Smooth muscle cell (in vitro differentiated cells): ENCODE results near the gene NECTIN4. TPM values are rescaled to one million over a fixed set of nuclear protein-coding genes. Genes with fewer than 3 reads are reported as not detected.
A peak's percentile ranks its signal among the peaks of the same experiment; 100 is the strongest.

ENCODE experiments used
- DNase-seq: peaks from one replicate; lab custom pipeline; 2025; ENCODE audit not compliant: unreplicated experiment; lab: John Stamatoyannopoulos, UW
- H2AFZ ChIP-seq: fragments of 200-600 bp; sonication (generic); 2 replicates; pipeline ENCODE4 v1.6.0; 2016; ENCODE audit warnings: antibody characterized with exemption, low read depth, mild to moderate bottlenecking
- H3F3A ChIP-seq: fragments of 200-600 bp; sonication (generic); 2 replicates; pipeline ENCODE4 v1.6.0; 2017; ENCODE audit warnings: antibody characterized with exemption, low read depth
- H3K27ac ChIP-seq: fragments of 200-600 bp; sonication (generic); 2 replicates; pipeline ENCODE4 v1.5.1; 2016; ENCODE audit warnings: low read depth, mild to moderate bottlenecking
- H3K27me3 ChIP-seq: fragments of 200-600 bp; sonication (generic); 2 replicates; pipeline ENCODE4 v1.6.1; 2016; ENCODE audit warnings: low read depth, mild to moderate bottlenecking
- H3K36me3 ChIP-seq: fragments of 200-600 bp; sonication (generic); 2 replicates; pipeline ENCODE4 v1.5.1; 2016; ENCODE audit warnings: low read depth
- H3K4me1 ChIP-seq: fragments of 200-600 bp; sonication (generic); 2 replicates; pipeline ENCODE4 v1.5.1; 2016; ENCODE audit warnings: low read depth
- H3K4me2 ChIP-seq: fragments of 200-600 bp; sonication (generic); 2 replicates; pipeline ENCODE4 v1.6.0; 2016; ENCODE audit warnings: mild to moderate bottlenecking
- H3K4me3 ChIP-seq: fragments of 200-600 bp; sonication (generic); 2 replicates; pipeline ENCODE4 v1.5.1; 2016; ENCODE audit warnings: mild to moderate bottlenecking
- H3K79me2 ChIP-seq: fragments of 200-600 bp; sonication (generic); 2 replicates; pipeline ENCODE4 v1.6.0; 2016; ENCODE audit warnings: low read depth, mild to moderate bottlenecking
- H3K9ac ChIP-seq: fragments of 200-600 bp; sonication (generic); 2 replicates; pipeline ENCODE4 v1.6.0; 2016; ENCODE audit warnings: low read depth
- H3K9me3 ChIP-seq: fragments of 200-600 bp; sonication (generic); replicated peaks from 2 replicates; pipeline ENCODE4 v1.5.1; 2016; ENCODE audit warnings: low read depth
- H4K20me1 ChIP-seq: fragments of 200-600 bp; sonication (generic); 2 replicates; pipeline ENCODE4 v1.6.0; 2016; ENCODE audit warnings: low read depth
- CTCF ChIP-seq: fragments of 200-600 bp; sonication (generic); IDR thresholded peaks from 2 replicates; pipeline ENCODE4 v1.5.1; 2017; ENCODE audit warnings: borderline replicate concordance, mild to moderate bottlenecking, antibody characterized with exemption; ENCODE audit not compliant: insufficient read depth, poor library complexity, severe bottlenecking
- WGBS: methylation state at CpG from one replicate; pipeline ENCODE4 v1.1.7; 2016; ENCODE audit warnings: low lambda C conversion rate; 5-methylcytosine and 5-hydroxymethylcytosine counted together
- polyA plus RNA-seq: library from polyadenylated mRNA; unstranded; fragments of >200 nt; fragmentation: Nextera tagmentation; extraction: Ambion mirVana; gene quantifications from 2 replicates; pipeline ENCODE4 v1.2.1, GENCODE V29; 2016
- total RNA-seq: library from RNA; depleted of rRNA; stranded (reverse); fragments of >200 nt; gene quantifications from 2 replicates; pipeline ENCODE4 v1.2.3, GENCODE V29; 2014

The NECTIN4 gene
- total and polyA plus RNA-seq, 2 experiments from 2014 or later, result 12.7 to 18.2 TPM

GRCh38 chr1:161071886-161072371, 17.4 kb downstream of the NECTIN4 start:
- Histone ChIP-seq H3K4me1 (peaks cover 4% of the 10 kb centered on the region), H3K79me2 (no peaks in the 10 kb centered on the region)

DNA sequence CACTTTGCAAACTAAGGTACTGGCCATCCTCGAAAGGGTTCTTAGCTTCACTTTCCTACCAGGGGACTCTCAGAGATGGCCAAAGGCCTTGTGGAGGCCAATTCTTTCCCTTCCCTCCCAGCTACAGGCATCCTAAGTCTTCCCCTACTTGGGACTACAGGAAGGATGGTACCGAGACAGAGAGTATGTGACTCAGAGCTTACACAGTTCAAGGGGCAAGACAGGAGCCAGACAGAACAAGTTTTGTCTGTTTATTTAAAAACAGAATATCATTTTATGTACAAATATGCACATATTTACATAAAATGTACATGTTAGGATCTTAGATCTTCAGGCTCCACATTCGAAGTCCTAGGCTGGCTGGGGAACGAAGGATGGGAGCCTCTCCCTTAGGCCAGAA, 18.6 kb downstream of the NECTIN4 start:
- H3K4me3 ChIP-seq, result no peak overlapping the region
- no peak overlapping the region for H3K9ac ChIP-seq
- DNase-seq, result no peak
- no peaks in the 10 kb centered on the region for H3K79me2 ChIP-seq
- peak overlapping the region; percentile 41 for H3K4me2 ChIP-seq
- peak overlapping the region; percentile 73 for H2AFZ ChIP-seq
- TF ChIP-seq CTCF, result no peak
- peaks cover 4% of the 10 kb centered on the region for H3K4me1 ChIP-seq
- no peaks in the 10 kb centered on the region for H3K9me3 ChIP-seq
- no peaks in the 10 kb centered on the region for H3K36me3 ChIP-seq
- peak overlapping the region; percentile 73 for H3K27ac ChIP-seq
- no peaks in the 10 kb centered on the region for H4K20me1 ChIP-seq
- 57% methylated on average over 4 of the region's 4 CpGs for WGBS
- no peaks in the 10 kb centered on the region for H3F3A ChIP-seq
- no peaks in the 10 kb centered on the region for H3K27me3 ChIP-seq

More at GRCh38 chr1:161071886-161072371, 17.4 kb downstream of the NECTIN4 start:
- no peak overlapping the region for H3K9ac ChIP-seq
- no peak overlapping the region for H3K4me3 ChIP-seq
- no peak for DNase-seq
- H3K4me2 ChIP-seq, result peak overlapping the region; percentile 41
- H3K9me3 ChIP-seq, result no peaks in the 10 kb centered on the region
- H3K36me3 ChIP-seq, result no peaks in the 10 kb centered on the region
- H4K20me1 ChIP-seq, result no peaks in the 10 kb centered on the region
- no peak overlapping the region for H2AFZ ChIP-seq
- TF ChIP-seq CTCF, result peak; percentile 71
- no peak overlapping the region for H3K27ac ChIP-seq
- 62% methylated on average over 9 of the region's 9 CpGs for WGBS
- H3F3A ChIP-seq, result no peaks in the 10 kb centered on the region
- no peaks in the 10 kb centered on the region for H3K27me3 ChIP-seq

- DNase-seq, result no peak
- H3F3A ChIP-seq, result no peaks in the 10 kb centered on the region
- no peaks in the 10 kb centered on the region for H3K36me3 ChIP-seq
- 90% methylated on average over 9 of the region's 9 CpGs for WGBS
- H3K27ac ChIP-seq, result peak within 1 kb of the TSS; percentile 73
- H4K20me1 ChIP-seq, result no peaks in the 10 kb centered on the region
- H3K27me3 ChIP-seq, result no peaks in the 10 kb centered on the region
- peaks cover 4% of the 10 kb centered on the region for H3K4me1 ChIP-seq
- peak within 1 kb of the TSS; percentile 41 for H3K4me2 ChIP-seq
- peak within 1 kb of the TSS; percentile 73 for H2AFZ ChIP-seq
- H3K4me3 ChIP-seq, result no peak within 1 kb of the TSS
- H3K9me3 ChIP-seq, result no peaks in the 10 kb centered on the region
- H3K9ac ChIP-seq, result no peak within 1 kb of the TSS
- no peaks in the 10 kb centered on the region for H3K79me2 ChIP-seq
- no peak for TF ChIP-seq CTCF
These were observed 19.6 kb downstream of the NECTIN4 start, which contains the start of gene ARHGAP30 for GRCh38 chr1:161069731-161070270. Gene ARHGAP30, minus strand, starts transcription at chr1:161069891. Its CDS starts 267 bp downstream, at chr1:161069624.

DNA sequence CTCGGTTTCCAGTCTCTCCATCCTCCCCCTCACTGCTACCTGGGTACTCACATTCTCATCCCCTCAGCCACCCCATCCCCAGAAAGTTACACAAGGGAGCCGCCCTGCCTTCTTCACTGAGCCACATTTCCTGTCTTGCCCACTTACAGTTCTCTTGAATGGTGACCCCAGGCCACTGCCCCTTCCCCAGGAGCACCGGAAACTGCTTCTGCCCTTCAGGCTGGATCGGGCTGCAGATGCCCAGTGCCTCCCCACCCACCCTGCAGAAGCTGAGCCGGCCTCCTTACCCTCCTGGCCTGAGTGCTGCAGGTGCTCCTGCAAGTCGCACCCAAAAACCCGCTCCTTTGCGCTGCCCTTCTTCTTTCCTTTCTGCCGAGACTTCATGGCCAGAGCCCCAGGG, 20.1 kb downstream of the NECTIN4 start:
- no peaks in the 10 kb centered on the region for H3K9me3 ChIP-seq
- H3K4me1 ChIP-seq, result peaks cover 4% of the 10 kb centered on the region
- H3K79me2 ChIP-seq, result no peaks in the 10 kb centered on the region
- H3K27me3 ChIP-seq, result no peaks in the 10 kb centered on the region
- H3K4me3 ChIP-seq, result no peak overlapping the region
- 92% methylated on average over 9 of the region's 9 CpGs for WGBS
- no peak for TF ChIP-seq CTCF
- no peak overlapping the region for H3K9ac ChIP-seq
- H3K36me3 ChIP-seq, result no peaks in the 10 kb centered on the region
- H2AFZ ChIP-seq, result no peak overlapping the region
- DNase-seq, result no peak
- H3K4me2 ChIP-seq, result no peak overlapping the region
- H3K27ac ChIP-seq, result no peak overlapping the region
- no peaks in the 10 kb centered on the region for H3F3A ChIP-seq
- H4K20me1 ChIP-seq, result no peaks in the 10 kb centered on the region
